Femur (tissue), 1 donor: Measurements from ENCODE around the gene DNAJB14.
A peak's percentile ranks its signal among the peaks of the same experiment; 100 is the strongest.

Experiments
- DNase-seq: peaks from one replicate; pipeline ENCODE4 v3.0.0-alpha.2; 2017

Gene DNAJB14

GRCh38 chr4:99943904-99944437 is 2.4 kb downstream of the DNAJB14 start:
- DNase-seq: no peak

GRCh38 chr4:99938243-99938753 is 8.1 kb downstream of the DNAJB14 start:
- DNase-seq: no peak

DNA sequence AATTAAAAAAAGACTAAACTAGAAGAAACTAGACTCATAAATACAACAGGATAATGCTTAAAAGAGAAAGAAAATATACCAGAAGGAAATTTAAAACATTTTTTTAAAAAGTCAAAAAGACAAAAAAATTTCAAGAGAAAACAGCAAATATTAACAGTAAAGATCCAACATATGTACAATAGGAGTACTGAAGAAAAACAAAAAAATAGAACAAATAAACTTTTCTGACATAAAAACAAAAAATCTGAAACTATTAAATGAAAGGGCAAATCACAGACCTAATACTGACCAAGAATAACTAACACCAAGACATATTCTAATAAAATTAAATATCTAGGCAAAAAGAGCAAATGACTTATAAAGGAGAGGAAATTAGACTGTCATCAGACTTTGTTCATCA is 11.5 kb downstream of the DNAJB14 start:
- no peak for DNase-seq

- DNase-seq: no peak
These were observed 18.9 kb downstream of the DNAJB14 start for GRCh38 chr4:99927566-99927965.

- DNase-seq: no peak
These were observed 25.2 kb downstream of the DNAJB14 start for GRCh38 chr4:99921174-99921573.

DNA sequence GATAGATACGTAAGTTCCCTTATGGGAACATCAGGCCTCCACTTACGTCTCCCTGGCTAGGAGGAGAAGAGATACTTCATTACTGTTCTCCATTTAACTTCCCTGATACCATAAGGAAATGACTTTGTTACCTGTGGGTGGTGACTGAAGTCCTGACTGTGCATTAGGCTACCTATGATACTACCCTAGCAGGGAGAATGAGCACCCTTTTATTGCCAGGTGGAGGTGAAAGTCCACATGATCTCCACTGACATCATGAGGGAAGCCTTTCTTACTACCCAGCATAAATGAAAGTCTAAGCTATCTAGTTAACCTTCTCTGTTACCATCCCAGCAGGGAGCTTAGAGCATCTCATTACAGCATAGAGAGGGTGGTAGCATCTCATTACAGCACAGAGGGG is 27.8 kb downstream of the DNAJB14 start:
- DNase-seq: no peak

GRCh38 chr4:99917575-99917974 is 28.8 kb downstream of the DNAJB14 start:
- DNase-seq: no peak

DNA sequence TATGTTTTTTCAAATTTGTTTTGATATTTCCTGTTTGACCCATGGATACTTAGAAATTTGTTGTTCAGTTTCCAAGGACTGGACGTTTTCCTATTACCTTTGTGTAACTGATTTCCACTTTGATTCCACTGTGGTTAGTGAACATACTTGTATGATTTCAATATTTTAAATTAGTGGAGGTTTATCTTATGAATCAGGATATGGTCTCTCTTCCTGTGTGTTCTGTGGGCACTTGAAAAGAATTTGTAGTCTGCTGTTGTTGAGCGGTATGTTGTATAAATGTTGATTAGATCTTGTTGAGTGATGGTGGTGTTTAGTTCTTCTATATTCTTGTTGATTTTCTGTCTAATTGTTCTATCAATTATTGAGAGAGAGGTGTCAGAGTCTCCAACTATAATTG is 31.0 kb downstream of the DNAJB14 start:
- DNase-seq: no peak

- no peak for DNase-seq
These were observed 51.4 kb downstream of the DNAJB14 start for GRCh38 chr4:99894998-99895397.

DNA sequence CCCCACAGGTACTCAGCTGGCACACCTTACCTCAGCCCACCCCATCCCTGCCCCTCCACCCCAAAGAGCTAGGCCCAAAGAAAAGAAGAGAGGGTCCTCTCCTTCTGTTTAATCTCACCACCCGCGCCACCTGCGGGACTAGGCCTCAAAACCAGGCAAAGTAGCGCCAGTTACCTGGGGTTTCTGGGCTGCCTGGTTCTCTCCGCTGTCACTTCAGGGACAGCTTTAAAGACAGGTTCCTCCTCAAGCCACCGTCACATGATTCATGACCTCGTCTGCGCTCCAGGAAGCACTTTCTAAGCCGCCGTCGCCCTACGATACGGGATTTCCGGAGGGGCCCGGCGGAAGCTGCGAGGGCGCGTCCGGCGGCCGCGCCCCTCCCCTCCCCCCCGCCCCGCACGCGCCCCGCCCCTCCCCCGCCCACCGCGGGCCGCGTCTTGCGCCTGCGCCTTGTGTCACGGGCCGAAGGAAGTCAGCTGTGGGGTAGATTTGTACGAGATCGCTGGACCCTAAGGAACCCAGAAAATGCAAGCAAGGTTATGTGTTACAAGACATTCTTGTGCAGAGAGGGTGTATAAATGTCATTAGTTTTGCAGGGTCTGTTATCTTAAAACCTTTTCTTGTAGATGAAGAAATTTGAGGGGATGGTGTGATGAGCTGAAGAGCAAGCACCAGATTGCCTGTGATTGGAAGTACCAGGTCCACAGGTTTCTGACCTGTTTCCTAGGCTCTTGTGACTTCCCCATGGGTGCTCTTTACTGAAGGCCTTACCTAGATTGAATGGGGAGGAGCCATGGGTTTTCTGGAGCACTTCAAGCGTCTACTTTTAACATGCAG is 52.0 kb downstream of the DNAJB14 start, which contains the start of gene LAMTOR3:
Gene LAMTOR3, minus strand, starts transcription at position 267 of the 837 bp plus-strand sequence. CDS start 464 bp downstream, outside the sequence.
- DNase-seq: peak; percentile 95

- DNase-seq: no peak
These were observed 52.6 kb downstream of the DNAJB14 start for GRCh38 chr4:99893839-99894160.

DNA sequence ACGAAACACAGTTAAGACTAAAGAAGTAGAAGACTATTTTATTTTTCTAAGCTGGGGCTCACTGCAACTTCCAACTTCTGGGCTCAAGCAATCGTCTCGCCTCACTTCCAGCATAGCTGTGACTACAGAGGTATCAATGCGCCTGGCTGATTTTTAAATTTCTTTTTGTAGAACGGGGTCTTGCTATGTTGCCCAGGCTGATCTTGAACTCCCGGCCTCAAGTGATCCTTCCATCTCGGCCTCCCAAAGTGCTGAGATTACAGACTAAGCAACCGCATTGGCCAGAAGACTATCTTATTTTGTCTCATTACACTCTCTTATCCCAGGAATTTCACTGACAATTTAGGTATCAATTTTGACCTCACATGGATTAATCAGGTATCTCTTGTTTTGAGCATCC is 53.4 kb downstream of the DNAJB14 start:
- no peak for DNase-seq

DNA sequence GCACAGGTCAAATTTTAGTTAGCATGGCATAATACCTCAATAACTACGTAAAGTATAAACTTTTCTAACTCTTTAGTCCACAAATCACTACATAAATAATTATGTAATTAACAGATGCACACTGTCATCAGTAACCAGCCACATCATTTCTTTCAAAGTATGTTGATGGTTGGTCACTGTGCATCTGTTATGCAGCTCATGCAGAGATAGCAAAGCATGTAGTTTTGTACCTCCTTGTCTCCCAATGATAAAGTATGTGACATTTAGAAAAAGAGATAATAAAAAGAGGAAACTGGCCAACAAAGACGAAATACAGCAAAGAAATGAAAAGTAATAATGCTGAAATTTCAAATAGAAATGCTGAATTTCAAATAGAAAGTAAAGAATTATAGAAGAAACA is 55.1 kb downstream of the DNAJB14 start:
- no peak for DNase-seq

DNA sequence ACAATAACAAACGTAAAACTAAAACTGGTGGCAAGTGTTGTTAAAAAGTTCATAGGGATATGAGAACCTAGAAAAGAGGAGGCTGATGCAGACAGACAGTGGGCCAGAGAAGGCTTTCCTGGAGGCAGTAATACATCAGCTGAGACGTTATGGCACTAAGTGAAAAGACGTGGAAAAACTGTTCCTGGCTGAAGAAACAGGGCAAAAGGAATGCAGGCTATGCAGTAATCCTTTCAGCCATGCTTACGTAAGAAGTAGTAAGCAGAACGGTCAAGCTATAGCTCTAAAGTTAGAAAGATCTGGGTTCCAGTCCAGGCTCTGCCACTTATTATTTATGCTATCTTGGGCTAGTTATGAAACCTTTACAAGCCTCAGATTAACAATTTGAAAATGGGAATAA is 58.6 kb downstream of the DNAJB14 start:
- DNase-seq: no peak

GRCh38 chr4:99886146-99886545 is 60.3 kb downstream of the DNAJB14 start:
- DNase-seq: no peak

- DNase-seq: no peak
These were observed 60.7 kb downstream of the DNAJB14 start for GRCh38 chr4:99885687-99886086.

- no peak for DNase-seq
These were observed 61.3 kb downstream of the DNAJB14 start for GRCh38 chr4:99885063-99885664.

- DNase-seq: no peak
These were observed 67.0 kb downstream of the DNAJB14 start for GRCh38 chr4:99879458-99879857.

DNA sequence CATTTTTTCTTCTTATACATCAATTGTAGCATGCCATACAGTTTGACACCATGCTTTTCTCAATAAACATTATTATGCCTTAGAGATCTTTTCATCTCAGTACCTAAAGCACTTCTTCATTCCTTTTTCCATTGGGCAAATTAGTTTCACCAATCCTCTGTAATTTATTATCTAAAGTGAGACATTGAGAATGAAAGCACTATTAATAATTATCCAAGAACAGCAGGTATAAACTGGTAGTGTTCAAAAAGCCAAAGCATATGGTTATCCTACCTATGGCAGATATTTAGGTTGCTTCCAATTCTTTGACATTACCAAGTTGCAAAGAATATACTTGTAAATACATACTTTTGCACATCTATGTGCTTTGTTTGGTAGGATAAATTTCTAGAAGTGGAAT is 67.8 kb downstream of the DNAJB14 start:
- DNase-seq: no peak

DNA sequence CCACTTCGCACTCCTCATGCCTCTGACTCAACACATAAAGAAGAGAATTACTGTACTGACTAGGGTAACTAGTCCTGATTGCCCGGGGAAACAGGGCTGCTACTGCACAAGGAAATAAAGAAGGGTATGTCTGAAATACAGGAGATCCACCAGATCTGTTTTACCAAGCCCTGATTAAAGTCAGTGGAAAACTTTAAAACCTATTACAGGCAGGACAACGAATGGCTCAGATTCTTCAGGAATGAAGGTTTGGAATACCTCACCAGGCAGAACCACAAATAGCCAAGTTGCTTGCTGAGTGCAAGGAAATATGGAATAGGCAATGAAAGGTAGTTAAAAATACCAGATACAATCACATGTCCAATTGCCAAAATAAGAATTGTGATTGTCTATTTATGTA is 69.5 kb downstream of the DNAJB14 start:
- DNase-seq: no peak

GRCh38 chr4:99875071-99875470 is 71.3 kb downstream of the DNAJB14 start:
- no peak for DNase-seq

DNA sequence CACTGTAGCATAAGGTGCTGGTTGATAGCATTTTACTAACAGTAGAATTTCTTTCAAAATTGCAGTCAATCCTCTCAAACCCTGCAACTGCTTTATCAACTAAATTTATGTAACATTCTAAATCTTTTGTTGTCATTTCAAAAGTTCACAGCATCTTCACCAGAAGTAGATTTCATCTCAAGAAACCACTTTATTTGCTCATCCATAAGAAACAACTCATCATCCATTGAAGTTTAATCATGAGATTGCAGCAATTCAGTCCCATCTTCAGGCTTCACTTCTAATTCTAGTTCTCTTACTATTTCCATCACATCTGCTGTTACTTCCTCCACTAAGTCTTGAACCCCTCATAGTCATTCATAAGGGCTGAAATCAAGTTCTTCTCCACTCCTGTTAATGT is 73.8 kb downstream of the DNAJB14 start:
- DNase-seq: no peak

- no peak for DNase-seq
These were observed 78.3 kb downstream of the DNAJB14 start for GRCh38 chr4:99868126-99868596.

DNA sequence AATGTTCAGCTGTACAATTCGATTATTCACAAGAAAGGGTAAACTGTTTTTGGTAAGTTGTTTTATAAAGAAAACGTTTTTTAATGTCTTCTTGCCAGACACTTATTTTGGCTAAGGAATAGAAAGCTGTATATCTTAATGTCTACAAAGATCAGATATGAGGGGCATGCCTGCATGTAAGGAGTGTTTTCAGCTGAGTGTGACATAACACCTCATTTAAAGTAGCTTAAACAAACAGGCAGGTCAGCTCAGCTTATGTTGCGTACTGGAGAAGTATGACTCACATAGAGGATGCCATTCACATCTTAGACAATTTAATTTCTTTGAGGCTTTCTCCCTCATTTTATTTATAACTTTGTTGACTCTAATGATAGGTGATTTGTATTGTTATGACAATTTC is 82.6 kb downstream of the DNAJB14 start:
- DNase-seq: no peak
